ENCODE data around the gene LRMDA. TPM values are rescaled to one million over a fixed set of nuclear protein-coding genes. Genes with fewer than 3 reads are reported as not detected.
"Not testable (repeated sequence)": the region's sequence is repeated elsewhere in the genome, so short reads cannot be mapped to it uniquely, and the experiment has no call there.

The LRMDA gene
- total RNA-seq, 5 donors from 2014 or later (not counting 1 experiment from before 2014, with no cell fraction given): 0.30 to 1.2 TPM; not detected in 3

DNA sequence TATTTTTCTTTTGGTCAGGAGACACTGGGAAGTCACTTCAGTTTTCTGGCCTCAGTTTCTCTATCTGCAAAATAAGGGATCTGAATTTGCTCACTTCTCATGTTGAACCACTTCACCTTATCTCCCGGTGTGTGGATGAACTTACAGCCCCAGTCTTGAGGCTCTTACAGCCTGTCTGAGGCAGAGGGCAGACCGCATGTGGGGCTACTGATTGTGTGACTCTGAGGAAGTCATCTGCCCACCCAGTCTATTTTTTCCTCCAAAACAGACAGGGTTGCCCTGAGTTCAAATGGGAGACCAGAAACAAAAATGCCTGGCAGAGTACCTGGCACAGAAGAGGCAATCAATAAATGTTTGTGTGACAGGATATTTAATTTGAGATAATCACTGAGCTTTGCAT lies 78.3 kb downstream of the LRMDA start:
- Histone ChIP-seq H3K4me3 (ENCODE audit: control insufficient read depth in 1 of 2, extremely low read depth in 1 of 2, low read length in 1 of 2) (no peak overlapping the region), H3K27me3 (replicated peaks in 1 of 2; ENCODE audit: control insufficient read depth in 2 of 2, extremely low read depth in 1 of 2, insufficient read depth in 2 of 2, low read length in 1 of 2) (peaks cover 0 to 2% of the 10 kb centered on the region in 2 experiments), H3K36me3 (ENCODE audit: control insufficient read depth in 2 of 2, extremely low read depth in 1 of 2, insufficient read depth in 1 of 2, low read length in 1 of 2) (no peaks in the 10 kb centered on the region), H3K9me3 (no peaks in the 10 kb centered on the region), H3K27ac (ENCODE audit: low read length) (no peak overlapping the region), H3K4me1 (ENCODE audit: control insufficient read depth in 1 of 2, extremely low read depth in 1 of 2, insufficient read depth in 2 of 2, low read length in 2 of 2) (no peaks in the 10 kb centered on the region)
- ChIA-PET POLR2A (no interaction called here), CTCF (no interaction called here)
- WGBS (ENCODE audit: insufficient coverage): 83% methylated on average over 2 of the region's 2 CpGs
- ATAC-seq (replicated peaks in 1 of 4) (no peak), DNase-seq (no peak)
- Mint-ChIP-seq H3K9me3 (peaks cover 0 to 6% (median 0%) of the 10 kb centered on the region in 3 donors), H3K36me3 (no peaks in the 10 kb centered on the region), H3K4me1 (peaks cover 0 to 8% (median 2%) of the 10 kb centered on the region in 3 donors), H3K4me3 (no peak overlapping the region), H3K27ac (no peak overlapping the region), H3K27me3 (peaks cover 3 to 18% of the 10 kb centered on the region in 2 donors)

DNA sequence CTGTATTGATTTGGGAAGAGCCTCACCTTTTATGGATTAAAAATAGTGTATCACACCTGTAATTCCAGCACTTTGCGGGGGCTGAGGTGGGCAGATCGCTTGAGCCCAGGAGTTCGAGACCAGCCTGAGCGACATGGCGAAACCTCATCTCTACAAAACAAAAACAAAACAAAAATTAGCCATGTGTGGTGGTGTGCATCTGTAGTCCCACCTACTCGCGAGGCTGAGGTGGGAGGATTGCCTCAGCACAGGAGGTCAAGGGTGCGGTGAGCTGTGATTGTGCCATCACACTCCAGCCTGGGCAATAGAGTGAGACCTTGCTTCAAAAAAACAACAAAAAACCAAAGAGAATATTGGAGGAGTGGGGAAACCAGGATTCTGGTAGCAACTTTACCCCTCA lies 79.6 kb downstream of the LRMDA start:
- peaks cover 0 to 8% (median 2%) of the 10 kb centered on the region in 3 donors for H3K4me1 Mint-ChIP-seq
- H3K9me3 Mint-ChIP-seq: peaks cover 2 to 9% (median 3%) of the 10 kb centered on the region in 3 donors
- DNase-seq: no peak
- H3K4me1 ChIP-seq (ENCODE audit: control insufficient read depth in 1 of 2, extremely low read depth in 1 of 2, insufficient read depth in 2 of 2, low read length in 2 of 2): no peaks in the 10 kb centered on the region
- H3K27ac Mint-ChIP-seq: no peak overlapping the region
- no peak overlapping the region for H3K4me3 ChIP-seq (ENCODE audit: control insufficient read depth in 1 of 2, extremely low read depth in 1 of 2, low read length in 1 of 2)
- H3K9me3 ChIP-seq: no peaks in the 10 kb centered on the region
- ChIA-PET POLR2A (no interaction called here), CTCF (no interaction called here)
- H3K27ac ChIP-seq (ENCODE audit: low read length): no peak overlapping the region
- ATAC-seq (replicated peaks in 1 of 4): no peak
- no peaks in the 10 kb centered on the region for H3K36me3 Mint-ChIP-seq
- H3K4me3 Mint-ChIP-seq: no peak overlapping the region
- H3K27me3 ChIP-seq (replicated peaks in 1 of 2; ENCODE audit: control insufficient read depth in 2 of 2, extremely low read depth in 1 of 2, insufficient read depth in 2 of 2, low read length in 1 of 2): peaks cover 0 to 2% of the 10 kb centered on the region in 2 experiments
- WGBS (ENCODE audit: insufficient coverage): no CpG with 5 or more reads among the region's 8 CpGs
- H3K36me3 ChIP-seq (ENCODE audit: control insufficient read depth in 2 of 2, extremely low read depth in 1 of 2, insufficient read depth in 1 of 2, low read length in 1 of 2): no peaks in the 10 kb centered on the region
- peaks cover 7 to 20% of the 10 kb centered on the region in 2 donors for H3K27me3 Mint-ChIP-seq

DNA sequence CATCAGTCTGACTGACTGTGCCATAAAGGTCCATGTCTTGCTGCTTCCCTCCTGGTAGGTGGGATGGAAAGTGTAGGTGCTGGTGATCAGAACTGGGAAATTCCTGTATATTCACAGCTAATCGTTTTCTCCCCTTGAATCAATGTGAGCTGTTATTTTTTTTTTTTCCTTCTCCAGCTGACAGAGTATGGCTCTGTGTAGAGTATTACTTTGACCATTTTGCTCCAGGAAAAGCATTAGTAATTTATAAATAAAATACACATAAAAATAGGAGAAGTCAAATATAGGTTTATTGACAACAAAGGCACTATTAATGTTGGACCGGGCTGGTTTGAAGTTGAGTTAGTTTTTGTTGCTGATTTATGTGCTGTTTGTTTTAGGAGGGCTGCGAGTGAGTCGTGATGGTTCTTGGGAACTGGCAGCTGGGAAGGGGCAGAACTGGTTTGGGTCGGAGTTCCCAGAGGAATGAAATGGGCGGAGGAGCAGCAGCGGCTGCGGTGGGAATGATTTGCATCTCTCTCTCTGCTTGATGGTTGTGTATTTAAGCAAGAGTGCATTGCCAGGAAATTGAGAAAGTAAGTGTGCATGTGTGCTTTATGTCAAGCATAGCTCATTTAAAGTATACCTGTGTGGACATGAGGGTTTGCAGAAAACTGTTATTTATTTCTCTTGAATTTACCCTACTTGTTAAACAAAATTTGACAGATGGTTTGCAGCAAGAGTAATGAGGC lies 80.9 kb downstream of the LRMDA start:
- ATAC-seq (replicated peaks in 1 of 4): no peak
- WGBS (ENCODE audit: insufficient coverage): 88% methylated on average over 7 of the region's 8 CpGs
- Mint-ChIP-seq H3K36me3 (no peaks in the 10 kb centered on the region), H3K9me3 (peaks cover 2 to 9% (median 3%) of the 10 kb centered on the region in 3 donors), H3K27ac (no peak overlapping the region), H3K27me3 (peaks cover 7 to 20% of the 10 kb centered on the region in 2 donors), H3K4me1 (peaks cover 0 to 10% (median 7%) of the 10 kb centered on the region in 3 donors), H3K4me3 (no peak overlapping the region)
- DNase-seq: no peak
- no peak overlapping the region for H3K27ac ChIP-seq (ENCODE audit: low read length)
- H3K27me3 ChIP-seq (replicated peaks in 1 of 2; ENCODE audit: control insufficient read depth in 2 of 2, extremely low read depth in 1 of 2, insufficient read depth in 2 of 2, low read length in 1 of 2): peaks cover 0 to 2% of the 10 kb centered on the region in 2 experiments
- ChIA-PET POLR2A (no interaction called here), CTCF (no interaction called here)
- H3K36me3 ChIP-seq (ENCODE audit: control insufficient read depth in 2 of 2, extremely low read depth in 1 of 2, insufficient read depth in 1 of 2, low read length in 1 of 2): no peaks in the 10 kb centered on the region
- H3K9me3 ChIP-seq: no peaks in the 10 kb centered on the region
- H3K4me3 ChIP-seq (ENCODE audit: control insufficient read depth in 1 of 2, extremely low read depth in 1 of 2, low read length in 1 of 2): no peak overlapping the region
- H3K4me1 ChIP-seq (ENCODE audit: control insufficient read depth in 1 of 2, extremely low read depth in 1 of 2, insufficient read depth in 2 of 2, low read length in 2 of 2): no peaks in the 10 kb centered on the region

- H3K4me3 ChIP-seq (ENCODE audit: control insufficient read depth in 1 of 2, extremely low read depth in 1 of 2, low read length in 1 of 2): no peak overlapping the region
- Mint-ChIP-seq H3K27ac (no peak overlapping the region), H3K36me3 (no peaks in the 10 kb centered on the region), H3K4me1 (peaks cover 0 to 10% (median 7%) of the 10 kb centered on the region in 3 donors), H3K9me3 (peaks cover 3 to 9% (median 5%) of the 10 kb centered on the region in 3 donors), H3K4me3 (no peak overlapping the region), H3K27me3 (peaks cover 7 to 20% of the 10 kb centered on the region in 2 donors)
- H3K27me3 ChIP-seq (replicated peaks in 1 of 2; ENCODE audit: control insufficient read depth in 2 of 2, extremely low read depth in 1 of 2, insufficient read depth in 2 of 2, low read length in 1 of 2): peaks cover 0 to 2% of the 10 kb centered on the region in 2 experiments
- no peak for ATAC-seq (replicated peaks in 1 of 4)
- no peak overlapping the region for H3K27ac ChIP-seq (ENCODE audit: low read length)
- DNase-seq: no peak
- no peaks in the 10 kb centered on the region for H3K9me3 ChIP-seq
- H3K4me1 ChIP-seq (ENCODE audit: control insufficient read depth in 1 of 2, extremely low read depth in 1 of 2, insufficient read depth in 2 of 2, low read length in 2 of 2): no peaks in the 10 kb centered on the region
- ChIA-PET POLR2A (no interaction called here), CTCF (interaction anchor here in 1 of 2 donors (0.7 kb wide), 1 partner anchor 41 kb away, joined by 4 read pairs; no protein-coding TSS in a partner anchor)
- 75% methylated on average over 5 of the region's 8 CpGs for WGBS (ENCODE audit: insufficient coverage)
- no peaks in the 10 kb centered on the region for H3K36me3 ChIP-seq (ENCODE audit: control insufficient read depth in 2 of 2, extremely low read depth in 1 of 2, insufficient read depth in 1 of 2, low read length in 1 of 2)
These were observed 82.0 kb downstream of the LRMDA start for GRCh38 chr10:75513292-75513885.

DNA sequence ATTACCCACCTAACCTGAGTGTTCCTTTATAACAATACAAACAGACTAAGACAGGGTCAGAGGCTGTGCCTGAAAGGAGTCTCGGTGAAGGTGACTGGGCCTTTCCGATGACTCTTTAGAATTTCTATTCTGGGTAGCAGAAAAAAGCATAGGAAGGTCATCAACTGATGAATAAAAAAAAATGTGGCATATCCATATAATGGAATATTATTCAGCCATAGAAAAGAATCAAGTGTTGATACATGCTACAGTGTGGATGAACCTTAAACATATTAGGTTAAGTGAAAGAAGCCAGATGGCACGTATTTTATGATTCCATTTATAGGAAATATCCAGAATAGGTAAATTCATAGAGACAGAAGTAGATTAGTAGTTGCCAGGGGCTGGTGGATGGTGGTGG lies 83.4 kb downstream of the LRMDA start:
- peaks cover 11 to 23% of the 10 kb centered on the region in 2 donors for H3K27me3 Mint-ChIP-seq
- DNase-seq: no peak
- ChIA-PET CTCF (no interaction called here), POLR2A (no interaction called here)
- H3K27ac Mint-ChIP-seq: no peak overlapping the region
- no peaks in the 10 kb centered on the region for H3K36me3 Mint-ChIP-seq
- H3K4me3 Mint-ChIP-seq: no peak overlapping the region
- ATAC-seq (replicated peaks in 1 of 4): no peak
- Histone ChIP-seq H3K27me3 (replicated peaks in 1 of 2; ENCODE audit: control insufficient read depth in 2 of 2, extremely low read depth in 1 of 2, insufficient read depth in 2 of 2, low read length in 1 of 2) (peaks cover 0 to 2% of the 10 kb centered on the region in 2 experiments), H3K9me3 (no peaks in the 10 kb centered on the region), H3K4me3 (ENCODE audit: control insufficient read depth in 1 of 2, extremely low read depth in 1 of 2, low read length in 1 of 2) (no peak overlapping the region), H3K27ac (ENCODE audit: low read length) (no peak overlapping the region), H3K36me3 (ENCODE audit: control insufficient read depth in 2 of 2, extremely low read depth in 1 of 2, insufficient read depth in 1 of 2, low read length in 1 of 2) (no peaks in the 10 kb centered on the region), H3K4me1 (ENCODE audit: control insufficient read depth in 1 of 2, extremely low read depth in 1 of 2, insufficient read depth in 2 of 2, low read length in 2 of 2) (no peaks in the 10 kb centered on the region)
- 50% methylated on average over 1 of the region's 3 CpGs for WGBS (ENCODE audit: insufficient coverage)
- peaks cover 0 to 6% (median 2%) of the 10 kb centered on the region in 3 donors for H3K4me1 Mint-ChIP-seq
- peaks cover 3 to 16% (median 5%) of the 10 kb centered on the region in 3 donors for H3K9me3 Mint-ChIP-seq

- H3K36me3 ChIP-seq (ENCODE audit: control insufficient read depth in 2 of 2, extremely low read depth in 1 of 2, insufficient read depth in 1 of 2, low read length in 1 of 2); H3K27ac Mint-ChIP-seq; H3K27ac ChIP-seq (ENCODE audit: low read length); H3K36me3 Mint-ChIP-seq; H3K4me3 Mint-ChIP-seq; H3K9me3 ChIP-seq; H3K4me1 ChIP-seq (ENCODE audit: control insufficient read depth in 1 of 2, extremely low read depth in 1 of 2, insufficient read depth in 2 of 2, low read length in 2 of 2); ATAC-seq (replicated peaks in 1 of 4); H3K4me1 Mint-ChIP-seq; CTCF ChIA-PET; H3K4me3 ChIP-seq (ENCODE audit: control insufficient read depth in 1 of 2, extremely low read depth in 1 of 2, low read length in 1 of 2); DNase-seq; POLR2A ChIA-PET; H3K27me3 ChIP-seq (replicated peaks in 1 of 2; ENCODE audit: control insufficient read depth in 2 of 2, extremely low read depth in 1 of 2, insufficient read depth in 2 of 2, low read length in 1 of 2): not testable (repeated sequence)
- Mint-ChIP-seq H3K9me3 (peaks cover 3 to 21% (median 5%) of the 10 kb centered on the region in 3 donors), H3K27me3 (peaks cover 18 to 24% of the 10 kb centered on the region in 2 donors)
- no CpG with 5 or more reads among the region's 2 CpGs for WGBS (ENCODE audit: insufficient coverage)
These were observed 84.7 kb downstream of the LRMDA start for GRCh38 chr10:75516154-75516553.

All from T-cell (primary cell).